DMS53 treated with DMSO at 0.1 percent for 48 hours (cell line): ENCODE measurements around the gene UBAC1.
"Not testable (repeated sequence)": the region's sequence is repeated elsewhere in the genome, so short reads cannot be mapped to it uniquely, and the experiment has no call there.

Experiments used
- DNase-seq: peaks from one replicate; lab custom pipeline; 2025; ENCODE audit not compliant: unreplicated experiment; lab: John Stamatoyannopoulos, UW

Gene UBAC1

DNA sequence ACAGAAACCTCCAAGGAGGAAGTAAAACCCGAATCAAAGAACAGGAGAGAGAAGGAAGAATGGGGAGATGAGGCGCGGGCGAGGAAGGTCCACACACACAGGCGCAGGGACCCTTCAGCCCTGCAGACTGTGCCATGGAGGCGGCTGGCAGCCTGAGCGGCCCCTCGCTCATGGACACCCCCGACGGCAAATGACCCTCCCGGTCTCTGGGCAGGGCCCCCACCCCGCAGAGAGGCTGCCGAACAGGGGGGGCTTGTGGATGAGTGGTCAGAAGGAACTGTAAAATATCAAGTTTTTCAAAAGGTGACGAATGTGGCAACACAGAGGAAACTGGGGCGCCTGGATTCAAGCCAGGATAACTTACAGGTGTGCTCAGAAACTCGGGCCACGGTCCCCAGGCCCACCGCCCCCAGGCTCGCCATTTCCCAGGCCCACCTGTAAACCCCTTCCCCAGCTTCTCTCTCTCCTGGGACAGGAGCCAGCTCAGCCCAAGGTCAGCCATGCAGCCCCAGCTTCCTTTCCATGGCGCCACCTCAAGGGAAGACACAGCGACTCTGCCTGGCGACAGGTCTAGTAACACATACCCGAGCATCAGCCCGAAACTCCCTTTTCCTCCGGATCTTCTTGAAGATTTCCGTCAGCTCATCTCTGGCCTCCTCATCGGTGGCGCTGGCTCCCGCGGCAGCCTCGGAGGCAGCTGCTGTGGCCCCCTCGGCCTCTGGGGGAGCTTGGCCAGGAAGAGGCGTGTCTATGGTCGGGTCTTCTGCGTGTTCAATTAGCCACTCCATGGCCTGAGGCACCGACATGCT lies 16.5 kb downstream of the UBAC1 start:
- DNase-seq: no peak

- DNase-seq: not testable (repeated sequence)
These were observed 17.6 kb downstream of the UBAC1 start for GRCh38 chr9:135943604-135944003.

DNA sequence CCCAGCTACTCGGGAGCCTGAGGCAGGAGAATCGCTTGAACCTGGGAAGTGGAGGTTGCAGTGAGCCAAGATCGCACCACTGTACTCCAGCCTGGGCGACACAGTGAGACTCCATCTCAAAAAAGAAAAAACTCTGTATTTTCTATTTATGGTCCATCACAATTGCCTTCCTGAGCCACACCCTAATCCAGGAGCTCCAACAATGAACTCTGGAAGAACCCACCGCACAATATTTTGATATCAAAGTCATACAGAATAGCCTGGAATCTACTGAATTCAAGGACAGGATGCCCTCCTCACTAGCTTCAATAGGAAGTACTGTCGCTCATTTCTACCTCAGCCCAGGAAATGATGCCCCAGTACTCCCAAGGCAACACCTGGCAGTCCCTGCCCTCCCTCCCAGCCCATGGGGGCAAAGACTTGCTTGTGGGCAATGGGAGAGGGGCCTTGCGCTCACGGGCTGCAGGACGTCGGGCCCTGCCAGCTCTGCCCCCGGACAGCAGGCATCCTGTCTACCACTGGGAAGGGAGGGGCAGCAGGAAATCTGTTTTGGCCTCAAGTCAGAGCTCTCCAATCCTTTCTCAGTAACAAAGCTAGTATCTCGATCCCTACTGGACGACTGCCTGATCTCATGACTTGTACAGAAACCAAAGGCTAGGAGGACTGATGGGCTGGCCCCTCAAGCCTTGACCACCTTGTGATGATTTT lies 19.7 kb downstream of the UBAC1 start:
- DNase-seq: no peak

GRCh38 chr9:135939351-135940265 lies 21.6 kb downstream of the UBAC1 start:
- DNase-seq: no peak

GRCh38 chr9:135937521-135938489 lies 23.4 kb downstream of the UBAC1 start:
- no peak for DNase-seq

- no peak for DNase-seq
These were observed 28.1 kb downstream of the UBAC1 start for GRCh38 chr9:135933114-135933513.

DNA sequence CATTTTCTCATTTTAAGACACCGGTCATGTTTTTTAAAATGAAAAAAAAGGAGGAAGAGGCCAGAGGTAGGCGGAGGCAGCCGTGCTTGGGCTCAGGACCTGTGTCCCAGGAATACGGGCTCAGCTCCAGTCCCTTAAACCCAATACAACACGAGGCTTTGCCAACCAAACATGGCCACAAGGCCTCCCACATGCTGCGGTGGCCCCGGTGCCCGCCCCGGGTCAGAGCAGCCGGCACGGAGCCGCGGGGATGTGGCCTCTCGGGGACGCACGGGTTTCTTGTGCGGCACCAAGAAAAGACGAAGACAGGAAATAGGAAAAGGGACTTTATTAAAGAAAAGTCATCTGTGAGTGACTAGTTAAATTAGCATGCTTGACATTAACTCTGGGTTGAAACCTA lies 28.5 kb downstream of the UBAC1 start:
- no peak for DNase-seq

- no peak for DNase-seq
These were observed 29.8 kb downstream of the UBAC1 start for GRCh38 chr9:135931349-135931820.

DNA sequence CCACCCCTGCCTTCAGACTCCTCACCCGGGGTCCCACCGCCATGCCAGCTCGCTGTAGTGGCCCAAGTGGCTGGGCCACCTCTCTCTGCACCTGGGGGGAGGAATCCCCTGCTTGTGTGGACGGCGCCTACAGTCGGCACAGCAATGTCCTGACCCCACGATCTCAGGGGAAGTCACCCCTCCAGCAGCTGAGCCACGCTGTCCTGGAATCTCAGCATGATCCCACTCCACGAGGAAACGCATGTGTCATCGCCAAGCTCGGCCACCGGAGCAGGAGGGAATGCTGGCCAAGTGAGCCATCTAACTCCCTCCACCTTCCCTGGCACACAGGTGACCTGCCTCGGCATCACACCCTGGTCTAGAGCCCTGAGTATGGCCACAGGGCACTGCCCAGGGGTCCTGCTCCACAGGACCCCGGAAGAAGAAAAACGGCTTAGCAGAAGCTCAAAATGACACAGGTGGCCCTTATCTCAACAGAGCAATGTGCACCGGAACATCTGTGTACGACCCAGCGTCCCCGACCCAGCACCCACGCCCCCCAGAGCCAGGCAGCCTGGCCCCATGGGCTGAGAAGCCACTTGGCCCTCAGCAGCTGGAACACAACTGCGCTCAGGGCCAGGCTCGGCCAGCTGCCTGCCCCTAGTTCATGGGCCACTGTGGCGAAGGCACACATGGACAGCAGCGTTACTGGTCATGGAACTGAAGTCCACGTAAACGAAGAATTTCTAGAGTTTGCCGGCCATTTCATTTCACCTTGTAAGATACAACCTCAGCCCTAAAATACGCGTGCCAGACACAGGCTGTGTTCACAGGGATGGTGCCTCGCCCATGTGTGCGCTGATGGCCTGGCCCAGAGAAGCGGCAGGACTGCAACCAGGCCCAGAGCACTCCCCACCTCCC lies 30.5 kb downstream of the UBAC1 start:
- no peak for DNase-seq

DNA sequence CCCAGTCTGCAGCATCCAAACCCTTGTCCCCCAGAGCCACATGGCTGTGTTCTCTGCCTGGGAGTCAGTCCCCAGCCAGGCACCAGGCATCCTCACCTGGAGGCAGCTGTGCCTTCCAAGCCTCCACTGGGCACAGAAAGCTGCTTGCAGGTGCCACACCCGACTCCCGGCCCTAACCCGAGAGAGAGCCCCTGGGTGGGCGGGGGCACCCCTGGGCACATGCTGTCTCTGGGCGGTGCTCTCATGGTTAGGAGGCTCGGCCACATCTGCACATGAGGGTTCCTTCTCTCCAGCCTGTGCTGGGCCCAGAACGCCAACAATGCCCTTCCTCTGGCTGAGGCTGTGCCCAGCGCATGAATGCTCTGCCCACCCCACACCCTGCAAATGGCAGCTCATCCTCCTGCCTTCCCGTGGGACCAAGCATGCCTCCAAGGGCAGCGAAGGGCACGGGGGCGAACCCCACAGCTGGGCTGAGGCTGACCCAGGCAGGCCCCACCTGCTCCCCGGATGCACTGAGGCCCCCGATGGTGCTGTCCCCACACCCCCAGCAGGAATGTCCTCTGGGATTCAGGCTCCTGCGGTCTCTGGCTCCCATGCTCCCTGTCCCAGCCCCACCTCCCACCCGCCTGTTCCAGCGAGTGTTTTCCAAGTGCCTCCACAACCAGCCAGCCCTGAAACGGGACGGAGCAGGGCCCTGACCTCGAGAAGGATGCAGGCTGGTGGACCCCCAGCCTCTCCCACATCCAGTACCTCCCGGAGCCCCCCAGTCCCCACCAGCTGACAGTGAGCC lies 31.3 kb downstream of the UBAC1 start:
- no peak for DNase-seq

- no peak for DNase-seq
These were observed 32.2 kb downstream of the UBAC1 start for GRCh38 chr9:135928731-135929655.

DNA sequence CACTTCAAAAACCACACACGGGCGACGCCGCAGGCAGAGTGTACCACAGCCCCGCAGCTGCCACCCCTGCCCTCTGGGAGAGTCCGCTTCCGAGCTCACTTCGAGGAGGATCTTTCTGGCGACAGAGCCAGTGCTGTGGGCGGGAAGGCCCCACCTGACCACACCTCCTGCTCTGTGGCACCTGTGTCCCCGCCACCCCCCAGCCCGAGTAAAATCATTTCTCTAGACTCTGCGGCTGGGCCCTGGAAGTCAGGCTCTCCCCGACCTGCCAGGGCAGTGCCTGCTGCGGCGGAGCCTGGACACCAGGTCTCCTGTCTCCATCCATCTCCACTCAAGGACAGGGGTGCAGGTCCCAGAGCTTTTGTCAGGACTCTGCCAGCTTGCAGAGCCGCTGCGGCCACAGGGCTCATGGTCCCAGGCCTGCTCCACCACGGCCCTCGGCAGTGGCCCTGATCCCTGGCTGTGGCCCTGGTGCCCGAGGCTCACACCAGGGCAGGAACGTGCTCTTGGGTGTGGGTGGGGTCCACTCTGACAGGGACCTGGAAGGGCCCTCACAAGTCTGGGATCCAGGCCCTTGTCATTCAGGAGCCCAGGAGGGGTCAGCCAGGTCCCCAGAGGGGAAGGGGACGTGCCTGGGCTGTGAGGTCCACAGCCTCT lies 33.0 kb downstream of the UBAC1 start:
- DNase-seq: no peak

GRCh38 chr9:135927195-135928013 lies 33.8 kb downstream of the UBAC1 start:
- DNase-seq: no peak

- no peak for DNase-seq
These were observed 34.6 kb downstream of the UBAC1 start for GRCh38 chr9:135926402-135927194.

DNA sequence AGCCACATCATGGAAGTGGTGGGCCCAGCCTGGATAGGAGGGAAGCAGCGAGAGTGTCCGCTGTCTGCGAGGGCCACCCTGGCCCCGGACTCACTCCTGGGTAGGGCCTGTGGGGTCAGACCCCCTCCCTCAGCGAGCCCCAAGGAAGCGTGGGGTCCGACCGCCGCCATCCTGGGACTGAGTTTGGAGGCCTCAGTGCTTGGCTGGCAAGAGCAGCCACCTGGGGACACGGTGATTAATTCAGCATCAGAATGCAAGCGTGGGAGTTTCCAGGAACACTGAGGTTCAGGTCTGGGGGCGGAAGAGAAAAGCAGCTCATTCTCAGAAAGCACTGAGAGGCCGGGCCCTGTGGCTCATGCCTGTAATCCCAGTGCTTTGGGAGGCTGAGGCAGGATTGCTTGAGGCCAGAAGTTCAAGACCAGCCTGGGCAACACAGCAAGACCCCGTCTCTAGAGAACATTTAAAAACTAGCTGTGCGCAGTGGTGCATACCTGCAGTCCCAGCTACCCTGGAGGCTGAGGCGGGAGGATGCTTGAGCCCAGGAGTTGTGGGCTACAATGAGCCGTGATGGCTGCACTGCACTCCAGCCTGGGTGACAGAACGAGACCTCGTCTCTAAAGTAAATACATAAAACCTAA lies 35.6 kb downstream of the UBAC1 start:
- no peak for DNase-seq
